ENCODE measurements around the gene RBMY1J.

DNA sequence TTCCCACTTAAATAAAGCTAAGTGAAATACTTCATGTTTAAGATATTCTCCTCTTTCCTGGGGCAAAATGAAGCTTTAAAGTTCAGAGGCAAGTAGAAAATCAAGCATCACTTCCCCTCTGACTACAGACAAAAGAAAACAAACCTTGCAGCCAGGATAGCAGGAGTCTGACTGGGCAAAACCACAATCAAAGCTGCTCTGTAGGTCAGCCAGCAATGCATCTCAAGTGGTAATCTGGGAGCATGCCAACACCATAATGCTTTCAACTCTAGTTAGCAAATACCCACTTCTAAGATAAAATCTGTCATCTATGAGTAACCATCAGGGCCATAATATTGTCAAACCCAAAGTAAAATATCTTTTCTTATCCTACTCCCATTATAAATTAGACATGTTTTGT is 32.6 kb upstream of the RBMY1J start:
- TF ChIP-seq, protein P1, sequence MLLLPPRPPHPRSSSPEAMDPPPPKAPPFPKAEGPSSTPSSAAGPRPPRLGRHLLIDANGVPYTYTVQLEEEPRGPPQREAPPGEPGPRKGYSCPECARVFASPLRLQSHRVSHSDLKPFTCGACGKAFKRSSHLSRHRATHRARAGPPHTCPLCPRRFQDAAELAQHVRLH (tag by site-specific recombination; IDR thresholded peaks at IDR 0.05), result no peak
- no peak for TF ChIP-seq ZNF24 (tag by site-specific recombination; IDR thresholded peaks at IDR 0.05)
